ENCODE measurements around the gene SRPRB.

Gene SRPRB

GRCh38 chr3:133805702-133806475 lies at the start of gene SRPRB:
TSS of gene SRPRB (plus strand) at chr3:133805815. CDS start at chr3:133805849, 34 bp downstream.
- H3K4me3 ChIP-seq (ENCODE audit: low read depth, low read length) = peak within 1 kb of the TSS; percentile 90
- no peaks in the 10 kb centered on the region for H3K9me3 ChIP-seq (ENCODE audit: control insufficient read depth, insufficient read depth, low read length)
- peak within 1 kb of the TSS; percentile 85 for H3K9ac ChIP-seq (ENCODE audit: low read depth, low read length)
- no peaks in the 10 kb centered on the region for H3K27me3 ChIP-seq (ENCODE audit: control insufficient read depth, insufficient read depth, low read length)
- no peaks in the 10 kb centered on the region for H3K4me1 ChIP-seq (ENCODE audit: control insufficient read depth, insufficient read depth, low read length)
- no peaks in the 10 kb centered on the region for H3K36me3 ChIP-seq (ENCODE audit: control insufficient read depth, insufficient read depth, low read length)

GRCh38 chr3:133756716-133757694 lies 48.6 kb upstream of the SRPRB start:
- no peaks in the 10 kb centered on the region for H3K36me3 ChIP-seq (ENCODE audit: control insufficient read depth, insufficient read depth, low read length)

GRCh38 chr3:133757701-133758567 lies 47.7 kb upstream of the SRPRB start:
- H3K36me3 ChIP-seq (ENCODE audit: control insufficient read depth, insufficient read depth, low read length) = no peaks in the 10 kb centered on the region
- peaks cover 2% of the 10 kb centered on the region for H3K4me1 ChIP-seq (ENCODE audit: control insufficient read depth, insufficient read depth, low read length)
- no peak overlapping the region for H3K9ac ChIP-seq (ENCODE audit: low read depth, low read length)
- no peak overlapping the region for H3K4me3 ChIP-seq (ENCODE audit: low read depth, low read length)
- H3K9me3 ChIP-seq (ENCODE audit: control insufficient read depth, insufficient read depth, low read length) = no peaks in the 10 kb centered on the region
- H3K27me3 ChIP-seq (ENCODE audit: control insufficient read depth, insufficient read depth, low read length) = no peaks in the 10 kb centered on the region

More at GRCh38 chr3:133756716-133757694, 48.6 kb upstream of the SRPRB start:
- H3K4me1 ChIP-seq (ENCODE audit: control insufficient read depth, insufficient read depth, low read length) = peaks cover 2% of the 10 kb centered on the region
- no peaks in the 10 kb centered on the region for H3K9me3 ChIP-seq (ENCODE audit: control insufficient read depth, insufficient read depth, low read length)
- no peak overlapping the region for H3K9ac ChIP-seq (ENCODE audit: low read depth, low read length)
- H3K27me3 ChIP-seq (ENCODE audit: control insufficient read depth, insufficient read depth, low read length) = no peaks in the 10 kb centered on the region
- H3K4me3 ChIP-seq (ENCODE audit: low read depth, low read length) = no peak overlapping the region

- no peak overlapping the region for H3K9ac ChIP-seq (ENCODE audit: low read depth, low read length)
Observed at GRCh38 chr3:133758568-133758928, 47.1 kb upstream of the SRPRB start.

GRCh38 chr3:133758964-133759739 lies 46.5 kb upstream of the SRPRB start:
- no peaks in the 10 kb centered on the region for H3K36me3 ChIP-seq (ENCODE audit: control insufficient read depth, insufficient read depth, low read length)
- H3K9me3 ChIP-seq (ENCODE audit: control insufficient read depth, insufficient read depth, low read length) = no peaks in the 10 kb centered on the region
- no peak overlapping the region for H3K9ac ChIP-seq (ENCODE audit: low read depth, low read length)
- peaks cover 2% of the 10 kb centered on the region for H3K4me1 ChIP-seq (ENCODE audit: control insufficient read depth, insufficient read depth, low read length)
- H3K4me3 ChIP-seq (ENCODE audit: low read depth, low read length) = no peak overlapping the region
- H3K27me3 ChIP-seq (ENCODE audit: control insufficient read depth, insufficient read depth, low read length) = no peaks in the 10 kb centered on the region

More at GRCh38 chr3:133758568-133758928, 47.1 kb upstream of the SRPRB start:
- Histone ChIP-seq H3K36me3 (ENCODE audit: control insufficient read depth, insufficient read depth, low read length) (no peaks in the 10 kb centered on the region), H3K4me1 (ENCODE audit: control insufficient read depth, insufficient read depth, low read length) (peaks cover 2% of the 10 kb centered on the region), H3K27me3 (ENCODE audit: control insufficient read depth, insufficient read depth, low read length) (no peaks in the 10 kb centered on the region), H3K4me3 (ENCODE audit: low read depth, low read length) (no peak overlapping the region), H3K9me3 (ENCODE audit: control insufficient read depth, insufficient read depth, low read length) (no peaks in the 10 kb centered on the region)

- Histone ChIP-seq H3K27me3 (ENCODE audit: control insufficient read depth, insufficient read depth, low read length) (no peaks in the 10 kb centered on the region), H3K4me1 (ENCODE audit: control insufficient read depth, insufficient read depth, low read length) (peaks cover 2% of the 10 kb centered on the region), H3K9ac (ENCODE audit: low read depth, low read length) (no peak overlapping the region), H3K4me3 (ENCODE audit: low read depth, low read length) (no peak overlapping the region), H3K9me3 (ENCODE audit: control insufficient read depth, insufficient read depth, low read length) (no peaks in the 10 kb centered on the region), H3K36me3 (ENCODE audit: control insufficient read depth, insufficient read depth, low read length) (no peaks in the 10 kb centered on the region)
Observed at GRCh38 chr3:133759740-133760305, 45.8 kb upstream of the SRPRB start.

- Histone ChIP-seq H3K36me3 (ENCODE audit: control insufficient read depth, insufficient read depth, low read length) (no peaks in the 10 kb centered on the region), H3K27me3 (ENCODE audit: control insufficient read depth, insufficient read depth, low read length) (no peaks in the 10 kb centered on the region), H3K9me3 (ENCODE audit: control insufficient read depth, insufficient read depth, low read length) (no peaks in the 10 kb centered on the region), H3K4me3 (ENCODE audit: low read depth, low read length) (no peak overlapping the region), H3K4me1 (ENCODE audit: control insufficient read depth, insufficient read depth, low read length) (peaks cover 2% of the 10 kb centered on the region), H3K9ac (ENCODE audit: low read depth, low read length) (no peak overlapping the region)
Observed at GRCh38 chr3:133760916-133761315, 44.7 kb upstream of the SRPRB start.

- H3K4me1 ChIP-seq (ENCODE audit: control insufficient read depth, insufficient read depth, low read length) = peaks cover 2% of the 10 kb centered on the region
- no peak overlapping the region for H3K9ac ChIP-seq (ENCODE audit: low read depth, low read length)
- no peaks in the 10 kb centered on the region for H3K27me3 ChIP-seq (ENCODE audit: control insufficient read depth, insufficient read depth, low read length)
- H3K36me3 ChIP-seq (ENCODE audit: control insufficient read depth, insufficient read depth, low read length) = no peaks in the 10 kb centered on the region
- H3K4me3 ChIP-seq (ENCODE audit: low read depth, low read length) = no peak overlapping the region
- no peaks in the 10 kb centered on the region for H3K9me3 ChIP-seq (ENCODE audit: control insufficient read depth, insufficient read depth, low read length)
Observed at GRCh38 chr3:133761605-133762484, 43.8 kb upstream of the SRPRB start.

- no peaks in the 10 kb centered on the region for H3K27me3 ChIP-seq (ENCODE audit: control insufficient read depth, insufficient read depth, low read length)
Observed at GRCh38 chr3:133762539-133762938, 43.1 kb upstream of the SRPRB start.

More at GRCh38 chr3:133762539-133762938, 43.1 kb upstream of the SRPRB start:
- Histone ChIP-seq H3K4me3 (ENCODE audit: low read depth, low read length) (no peak overlapping the region), H3K4me1 (ENCODE audit: control insufficient read depth, insufficient read depth, low read length) (peaks cover 2% of the 10 kb centered on the region), H3K36me3 (ENCODE audit: control insufficient read depth, insufficient read depth, low read length) (no peaks in the 10 kb centered on the region), H3K9me3 (ENCODE audit: control insufficient read depth, insufficient read depth, low read length) (no peaks in the 10 kb centered on the region), H3K9ac (ENCODE audit: low read depth, low read length) (no peak overlapping the region)

Data from iPS-15b (cell line).